HG02763 (cell line): ENCODE data around the gene MRPL36.
"Not testable (repeated sequence)": the region's sequence is repeated elsewhere in the genome, so short reads cannot be mapped to it uniquely, and the experiment has no call there.

Experiments
- ATAC-seq: cut with Tn5 transposase; IDR thresholded peaks from one replicate; pipeline ENCODE4 v1.9.1; 2021; ENCODE audit warnings: mild to moderate bottlenecking, moderate library complexity; ENCODE audit not compliant: unreplicated experiment

The MRPL36 gene

GRCh38 chr5:1799602-1800471 is at the start of gene MRPL36:
Gene MRPL36 (minus strand): TSS chr5:1799837. CDS start chr5:1798935, 902 bp downstream.
- peak; percentile 63 for ATAC-seq

- ATAC-seq = no peak
These were observed 48.0 kb upstream of the MRPL36 start for GRCh38 chr5:1847611-1848010.

GRCh38 chr5:1847056-1847455 is 47.4 kb upstream of the MRPL36 start:
- ATAC-seq = no peak

DNA sequence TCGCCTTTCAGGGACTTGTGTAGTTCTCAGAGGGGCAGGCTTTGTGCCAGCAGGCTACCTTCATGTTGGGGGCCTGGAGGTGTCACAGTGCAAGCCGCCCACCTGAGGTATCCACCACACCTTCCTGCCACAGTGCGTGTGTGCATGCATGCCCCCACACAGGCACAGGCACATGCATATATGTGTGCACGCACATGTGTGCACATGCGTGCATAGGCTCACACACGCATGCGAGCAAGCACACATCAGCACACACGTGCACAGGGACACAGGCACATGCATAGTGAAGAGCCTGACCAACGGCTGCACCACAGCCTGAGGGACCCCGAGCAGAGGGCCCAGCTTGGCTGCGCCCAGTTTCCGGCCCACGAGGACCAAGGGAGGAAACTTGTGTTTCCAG is 46.9 kb upstream of the MRPL36 start:
- no peak for ATAC-seq

- ATAC-seq = no peak
These were observed 46.1 kb upstream of the MRPL36 start for GRCh38 chr5:1845696-1846095.

- ATAC-seq = no peak
These were observed 45.2 kb upstream of the MRPL36 start for GRCh38 chr5:1844708-1845436.

DNA sequence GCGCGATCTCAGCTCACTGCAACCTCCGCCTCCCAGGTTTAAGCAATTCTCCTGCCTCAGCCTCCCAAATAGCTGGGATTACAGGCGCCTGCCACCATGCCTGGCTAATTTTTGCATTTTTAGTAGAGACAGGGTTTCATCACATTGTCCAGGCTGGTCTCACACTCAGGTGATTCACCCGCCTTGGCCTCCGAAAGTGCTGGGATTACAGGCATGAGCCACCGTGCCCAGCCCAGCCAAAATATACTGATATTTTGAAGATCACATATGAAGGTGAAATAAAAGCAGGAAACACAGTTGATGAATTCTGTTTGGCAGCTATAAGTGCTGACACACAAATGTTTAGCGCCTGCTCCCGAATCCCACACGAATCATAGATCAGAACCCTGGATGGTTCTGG is 44.1 kb upstream of the MRPL36 start:
- not testable (repeated sequence) for ATAC-seq

- ATAC-seq = no peak
These were observed 42.6 kb upstream of the MRPL36 start for GRCh38 chr5:1842004-1842819.

GRCh38 chr5:1840741-1841521 is 41.3 kb upstream of the MRPL36 start:
- no peak for ATAC-seq

DNA sequence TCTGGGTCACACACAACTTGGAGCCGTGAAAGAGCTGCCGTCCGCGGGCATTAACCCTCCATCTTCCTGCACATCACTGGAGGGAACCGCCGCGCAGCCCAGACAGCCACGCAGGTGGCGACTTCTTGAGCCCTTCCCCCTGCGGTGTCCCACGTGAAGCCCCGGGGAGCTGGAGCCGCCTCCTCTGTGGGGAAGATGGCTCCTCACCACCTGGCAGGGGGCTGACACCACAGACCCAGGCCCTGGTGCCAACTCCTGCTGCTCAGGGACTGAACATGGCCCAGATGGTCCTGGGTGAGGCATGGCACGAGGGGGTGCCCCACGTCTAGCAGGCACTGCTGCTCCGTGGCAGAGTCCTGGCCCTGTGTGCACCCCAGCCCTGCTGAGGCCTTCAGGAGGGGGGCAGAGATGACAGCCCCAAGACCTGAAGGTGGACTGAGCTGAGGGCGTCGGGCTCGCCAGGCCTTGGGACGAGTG is 40.5 kb upstream of the MRPL36 start:
- no peak for ATAC-seq

DNA sequence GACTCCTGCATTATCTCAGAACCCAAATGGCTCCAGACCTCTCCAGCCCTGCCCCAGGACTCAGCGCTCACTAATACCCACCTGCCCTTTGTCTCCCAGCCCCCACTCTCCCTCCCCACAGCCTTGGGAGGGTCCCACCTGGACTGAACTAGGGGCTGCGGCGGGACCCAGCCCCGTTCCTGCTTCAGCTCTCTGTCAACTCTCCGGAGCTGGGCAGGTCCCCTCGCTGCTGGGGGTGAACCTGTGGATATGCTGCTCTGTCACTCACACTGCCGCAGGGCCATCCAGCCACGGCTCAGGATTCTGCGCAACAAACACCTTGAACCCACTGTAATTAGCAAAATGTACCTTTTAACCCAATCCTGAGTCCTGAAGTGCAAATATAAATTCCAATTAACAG is 38.4 kb upstream of the MRPL36 start:
- ATAC-seq = no peak

DNA sequence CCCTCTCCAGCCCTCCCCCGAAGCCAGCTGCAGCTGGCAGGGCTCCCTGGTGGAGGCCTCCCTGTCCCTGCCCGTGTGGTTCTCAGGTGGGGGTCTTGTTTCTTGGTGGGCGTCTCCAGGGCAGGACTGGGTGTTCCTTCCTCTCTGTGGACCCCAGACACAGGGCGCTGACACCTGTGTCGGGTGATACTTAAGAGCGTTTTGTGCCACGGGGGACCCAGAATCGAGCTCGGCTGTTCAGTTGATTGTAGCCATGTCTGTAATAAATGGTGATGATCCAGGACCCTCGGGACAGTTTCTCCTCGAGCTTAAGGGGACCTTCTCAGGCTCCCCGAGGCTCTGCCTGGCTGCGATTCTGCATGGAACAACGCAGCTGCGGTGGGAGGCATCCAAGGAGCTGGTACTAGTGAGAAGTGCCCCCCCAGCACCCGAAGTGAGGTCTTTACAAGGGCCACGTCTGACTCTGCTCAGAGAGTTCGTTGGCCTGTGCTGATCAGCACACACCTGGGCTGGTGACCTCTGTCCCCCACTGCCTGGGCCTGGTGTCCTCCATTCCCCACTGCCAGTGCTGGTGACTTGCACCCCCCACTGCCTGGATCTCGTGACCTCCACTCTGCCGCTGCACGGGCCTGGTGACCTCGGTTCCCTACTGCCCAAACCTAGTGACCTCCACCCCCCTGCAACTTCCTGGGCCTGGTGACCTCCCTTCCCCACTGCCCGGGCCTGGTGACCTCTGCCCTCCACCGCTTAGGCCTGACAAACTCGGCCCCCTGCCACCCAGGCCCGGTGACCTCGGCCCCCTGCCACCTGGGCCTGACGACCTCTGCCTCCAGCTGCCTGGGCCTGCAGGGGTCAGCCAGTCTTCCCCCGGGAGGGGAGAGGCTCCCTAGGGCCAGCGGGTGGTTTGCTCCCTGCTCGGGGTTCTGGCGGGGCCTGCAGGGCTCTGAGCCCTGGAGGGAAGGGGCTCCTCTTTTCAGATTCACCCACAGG is 37.5 kb upstream of the MRPL36 start:
- ATAC-seq = no peak

DNA sequence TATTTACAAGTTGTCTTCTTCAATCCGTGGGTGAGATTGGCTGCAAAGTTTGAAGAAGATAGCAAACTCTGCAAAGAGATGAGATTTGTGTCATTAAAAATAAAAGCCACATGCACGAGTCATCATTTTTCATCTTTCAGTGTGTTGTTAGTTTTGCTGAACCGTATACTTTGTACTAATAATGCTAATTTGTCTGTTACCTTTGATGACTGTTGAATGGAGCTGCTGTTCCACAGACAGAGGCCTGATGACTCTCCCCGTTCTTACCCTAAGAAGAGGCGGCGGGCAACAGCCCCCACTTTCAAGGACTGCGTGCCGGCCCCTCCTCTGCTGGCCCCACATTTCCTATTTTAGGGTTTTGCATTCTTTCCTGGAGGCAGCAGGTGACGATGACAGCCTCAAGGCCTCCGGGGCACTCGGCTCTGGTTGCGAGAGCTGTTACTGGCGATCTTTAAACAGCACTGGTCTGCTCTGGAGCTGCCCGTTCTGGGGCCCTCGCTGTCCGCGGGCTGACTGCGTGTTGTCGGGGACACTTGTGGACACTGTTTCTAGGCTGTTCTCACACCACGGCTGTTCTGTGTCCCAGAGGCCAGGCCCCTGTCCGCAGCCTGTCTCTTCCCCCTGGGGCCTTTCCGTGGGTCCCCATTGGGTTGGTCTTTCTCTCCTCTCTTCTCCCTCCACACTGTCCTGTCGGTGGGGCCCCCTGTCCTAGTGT is 36.7 kb upstream of the MRPL36 start:
- ATAC-seq = no peak

DNA sequence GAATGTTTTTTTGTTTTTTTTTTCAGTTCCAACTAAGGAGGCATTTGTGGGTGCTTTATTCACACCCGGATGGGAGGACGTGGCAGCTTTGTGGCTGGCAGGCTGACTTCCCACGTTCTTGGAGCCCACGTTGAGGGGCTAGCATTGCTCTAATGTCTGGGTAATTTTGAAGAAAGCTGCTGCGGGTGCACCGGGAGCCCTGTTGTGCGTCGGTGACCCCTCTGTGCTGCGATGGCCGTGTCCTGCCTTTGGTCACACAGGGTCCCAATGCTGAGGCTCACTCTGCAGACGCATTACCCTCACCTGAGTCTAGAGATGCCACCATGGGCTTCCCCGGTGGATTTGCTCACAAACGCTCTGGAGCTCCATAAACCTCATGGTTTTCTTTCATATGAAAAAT is 35.8 kb upstream of the MRPL36 start:
- no peak for ATAC-seq

- no peak for ATAC-seq
These were observed 35.2 kb upstream of the MRPL36 start for GRCh38 chr5:1834721-1835429.

DNA sequence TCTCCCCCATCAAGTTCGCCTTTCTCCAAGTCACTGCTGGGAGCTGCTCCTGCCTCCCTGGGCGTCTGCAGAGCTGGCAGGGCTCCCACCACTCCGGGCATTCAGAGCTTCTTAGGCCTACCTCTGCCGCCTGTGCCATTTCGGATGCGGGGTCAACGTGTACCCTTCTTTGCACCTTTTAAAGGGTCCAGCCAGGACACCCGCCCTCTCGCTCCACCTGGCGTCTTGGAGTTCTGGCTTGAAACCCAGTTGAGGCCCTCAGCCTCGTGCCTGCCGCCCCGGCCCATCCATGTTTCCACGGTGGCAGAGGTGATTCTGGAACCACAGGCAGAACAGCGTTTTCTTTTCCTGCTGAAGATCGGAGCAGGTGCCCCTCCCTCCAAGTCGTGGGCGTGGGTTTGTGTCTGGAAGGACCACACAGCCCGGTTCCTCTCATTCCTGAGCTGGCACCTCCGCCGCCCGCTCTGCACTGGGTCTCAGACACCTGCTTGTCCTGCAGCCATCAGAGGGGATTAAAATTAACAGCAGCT is 34.5 kb upstream of the MRPL36 start:
- ATAC-seq = no peak

DNA sequence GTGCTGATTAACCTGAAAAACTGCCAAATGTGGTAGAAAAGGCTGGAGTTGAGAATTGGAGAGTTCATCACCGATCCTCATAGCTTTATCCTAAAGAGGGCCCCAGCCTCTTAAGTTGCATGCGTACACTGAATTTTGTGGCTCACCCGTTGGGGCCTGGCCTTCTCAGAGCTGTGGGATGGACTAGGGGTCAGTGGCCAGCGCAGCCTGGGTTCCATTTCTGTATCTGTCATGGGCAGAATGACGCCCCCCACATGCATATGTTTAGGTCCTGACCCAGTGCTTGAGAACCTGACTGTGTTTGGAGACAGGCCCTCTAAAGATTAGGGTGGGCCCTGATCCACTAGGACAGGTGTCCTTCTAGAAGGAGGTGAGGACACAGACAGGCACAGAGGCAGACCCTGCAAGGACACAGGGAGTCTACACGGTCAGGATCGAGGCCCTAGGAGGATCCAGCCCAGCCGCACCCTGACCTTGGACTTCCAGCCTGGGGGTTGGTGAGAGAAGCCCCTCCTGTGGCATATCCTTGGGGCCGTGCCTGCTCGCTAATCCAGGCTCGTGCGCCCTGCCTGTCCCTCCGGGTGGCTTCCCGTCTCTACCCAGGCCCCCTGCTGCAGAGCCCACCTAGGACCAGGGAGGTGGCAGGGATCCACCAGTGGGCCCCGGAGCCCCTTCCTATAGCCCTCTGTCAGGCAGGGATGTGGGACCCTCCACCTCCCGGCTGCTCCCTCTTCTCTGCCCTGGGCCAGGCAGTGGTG is 33.8 kb upstream of the MRPL36 start:
- ATAC-seq = no peak
